ENCODE results near the gene ORAI2. TPM values are rescaled to one million over a fixed set of nuclear protein-coding genes. Genes with fewer than 3 reads are reported as not detected.

Gene ORAI2
- 1 to 10 TPM in 3 of 4 donors, under 1 TPM in 1; 0.30 to 9.1 (median 5.1) TPM for total RNA-seq

GRCh38 chr7:102433219-102434038 is at the start of gene ORAI2:
Gene ORAI2, plus strand, starts transcription at chr7:102433575. Its CDS starts 5,382 bp downstream, at chr7:102438957.
- no CpG with 5 or more reads among the region's 90 CpGs for WGBS, 2 donors
- intact Hi-C loops (cut with DNase I) = no loop called here

DNA sequence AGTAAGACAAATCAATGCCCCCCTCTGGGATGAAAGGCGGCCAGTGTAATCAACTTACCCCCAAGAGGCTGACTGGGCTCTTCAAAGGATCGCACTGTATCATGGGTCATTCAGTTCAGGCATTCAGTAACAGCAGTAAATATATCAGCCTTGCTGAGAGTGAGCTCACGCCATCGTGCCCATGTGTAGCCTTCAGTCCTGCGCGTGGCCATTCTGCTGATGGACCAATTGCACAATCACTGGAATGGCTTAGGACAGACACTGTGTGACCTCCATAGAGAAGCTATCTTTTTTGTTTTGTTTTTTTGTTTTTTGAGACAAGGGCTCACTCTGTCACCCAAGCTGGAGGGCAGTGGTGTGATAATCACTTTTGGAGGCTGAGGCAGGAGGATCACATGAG is 46.3 kb upstream of the ORAI2 start:
- Histone ChIP-seq H3K4me3 (no peak overlapping the region), H3K27me3 (no peaks in the 10 kb centered on the region), H3K9me3 (no peaks in the 10 kb centered on the region), H3K4me1 (peaks cover 0 to 4% (median 0%) of the 10 kb centered on the region in 3 donors), H3K27ac (no peak overlapping the region), H3K36me3 (peaks cover 0 to 68% (median 0%) of the 10 kb centered on the region in 3 donors)
- 92 to 97% methylated on average over 4 to 6 of the region's 6 CpGs for WGBS, 2 donors
- intact Hi-C loops (cut with DNase I) = loop anchor here (5.0 kb wide), 1 partner anchor 105 kb away; no protein-coding TSS in a partner anchor
- TF ChIP-seq CTCF (IDR thresholded peaks at IDR 0.05) (no peak), POLR2A (IDR thresholded peaks at IDR 0.05) (no peak)
- no peak for DNase-seq

More at GRCh38 chr7:102433219-102434038, at the start of gene ORAI2:
- Histone ChIP-seq H3K27ac (peak within 1 kb of the TSS; percentile 67 to 80 (median 78)), H3K4me1 (peaks cover 0 to 44% (median 24%) of the 10 kb centered on the region in 3 donors), H3K4me3 (peak within 1 kb of the TSS; percentile 61 to 84 (median 68)), H3K36me3 (peaks cover 0 to 6% (median 0%) of the 10 kb centered on the region in 3 donors), H3K27me3 (no peaks in the 10 kb centered on the region), H3K9me3 (no peaks in the 10 kb centered on the region)
- TF ChIP-seq POLR2A (IDR thresholded peaks at IDR 0.05) (no peak), CTCF (IDR thresholded peaks at IDR 0.05) (no peak)
- peak; percentile 16 for DNase-seq

- no peak overlapping the region for H3K4me3 ChIP-seq
- H3K36me3 ChIP-seq = peaks cover 0 to 52% (median 0%) of the 10 kb centered on the region in 3 donors
- TF ChIP-seq CTCF (IDR thresholded peaks at IDR 0.05) (no peak), POLR2A (IDR thresholded peaks at IDR 0.05) (no peak)
- H3K4me1 ChIP-seq = peaks cover 0 to 4% (median 0%) of the 10 kb centered on the region in 3 donors
- H3K27me3 ChIP-seq = no peaks in the 10 kb centered on the region
- no peak overlapping the region for H3K27ac ChIP-seq
- H3K9me3 ChIP-seq = no peaks in the 10 kb centered on the region
- 85 to 89% methylated on average over 3 of the region's 3 CpGs for WGBS, 2 donors
- intact Hi-C loops (cut with DNase I) = loop anchor here (5.0 kb wide), 1 partner anchor 108 kb away; no protein-coding TSS in a partner anchor
- DNase-seq = no peak
These were observed 43.6 kb upstream of the ORAI2 start for GRCh38 chr7:102389810-102390209.

- Histone ChIP-seq H3K4me3 (no peak overlapping the region), H3K4me1 (peaks cover 0 to 11% (median 6%) of the 10 kb centered on the region in 3 donors), H3K36me3 (peaks cover 0 to 43% (median 0%) of the 10 kb centered on the region in 3 donors), H3K27me3 (no peaks in the 10 kb centered on the region), H3K27ac (no peak overlapping the region), H3K9me3 (no peaks in the 10 kb centered on the region)
- intact Hi-C loops (cut with DNase I) = no loop called here
- DNase-seq = no peak
- TF ChIP-seq POLR2A (IDR thresholded peaks at IDR 0.05) (no peak), CTCF (IDR thresholded peaks at IDR 0.05) (peak; percentile 85 to 95 (median 92))
- WGBS, 2 donors = 70 to 77% methylated on average over 7 to 9 of the region's 12 CpGs
These were observed 42.5 kb upstream of the ORAI2 start for GRCh38 chr7:102390697-102391484.

Measured in esophagus squamous epithelium (tissue), 5 donors.